ENCODE data around the gene TMEM263.
"Not testable (repeated sequence)": the region's sequence is repeated elsewhere in the genome, so short reads cannot be mapped to it uniquely, and the experiment has no call there.

TMEM263 gene

DNA sequence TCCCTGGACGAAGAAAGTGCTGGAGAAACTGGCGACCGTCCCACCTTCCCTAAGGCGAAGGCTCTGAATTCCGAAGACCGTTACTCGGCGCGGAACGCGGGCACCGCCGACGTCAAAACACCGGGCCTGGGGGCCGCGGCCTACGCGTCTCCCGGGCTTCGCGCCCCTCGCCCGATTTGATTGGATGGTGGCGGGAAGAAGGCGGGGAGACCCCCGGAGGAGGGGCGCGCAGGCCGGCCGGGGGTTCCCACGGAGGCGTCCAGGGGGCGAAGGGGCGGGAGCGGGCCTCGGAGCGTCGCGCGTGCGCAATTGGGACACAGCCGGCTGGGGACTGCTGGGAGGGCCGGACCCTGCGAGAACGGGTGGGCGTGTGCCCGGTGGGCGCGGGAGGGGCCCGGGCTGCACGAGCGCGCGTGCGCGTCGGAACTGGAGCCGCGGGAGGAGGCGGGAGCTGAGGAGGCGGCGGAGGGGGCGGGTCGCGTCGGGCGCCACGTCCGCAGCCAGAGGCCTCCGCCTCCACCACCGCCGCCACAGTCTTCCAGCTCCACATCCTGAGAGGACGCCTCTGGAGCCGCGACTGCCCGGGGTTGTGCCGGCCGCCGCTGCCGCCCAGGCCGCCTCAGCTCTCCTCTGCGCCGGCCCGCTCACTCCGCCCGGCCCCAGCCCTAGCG is at the start of gene TMEM263:
Gene TMEM263 (plus strand): TSS at position 531 of the 671 bp plus-strand sequence. CDS start 11,210 bp downstream, outside the sequence.
- peak; percentile 98 for DNase-seq

GRCh38 chr12:106906715-106907114 is 49.0 kb upstream of the TMEM263 start:
- DNase-seq = no peak

- DNase-seq = no peak
Observed at GRCh38 chr12:106907411-106907810, 48.3 kb upstream of the TMEM263 start.

DNA sequence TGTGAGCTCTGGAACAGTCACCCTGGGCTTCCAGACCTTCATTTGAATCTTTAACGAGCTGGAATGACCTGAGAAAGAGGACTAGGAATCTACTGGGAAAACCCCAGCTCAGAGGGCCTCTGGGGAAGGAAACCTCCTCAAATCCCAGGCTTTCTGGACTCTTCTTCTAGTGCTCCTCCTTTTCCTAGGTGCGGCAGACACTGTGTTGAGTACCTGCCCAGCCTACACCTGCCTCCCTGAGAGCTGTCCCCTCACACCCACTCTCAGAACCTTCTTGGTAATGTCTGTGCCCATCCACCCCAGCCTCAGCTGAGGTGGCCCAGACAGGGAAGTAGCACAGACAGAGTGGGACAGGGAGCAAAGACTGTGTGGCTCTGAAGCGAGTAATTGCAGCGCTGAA is 47.9 kb upstream of the TMEM263 start:
- DNase-seq = no peak

- DNase-seq = no peak
Observed at GRCh38 chr12:106908561-106908960, 47.1 kb upstream of the TMEM263 start.

GRCh38 chr12:106910202-106910601 is 45.5 kb upstream of the TMEM263 start:
- DNase-seq = no peak

GRCh38 chr12:106911581-106911980 is 44.1 kb upstream of the TMEM263 start:
- no peak for DNase-seq

DNA sequence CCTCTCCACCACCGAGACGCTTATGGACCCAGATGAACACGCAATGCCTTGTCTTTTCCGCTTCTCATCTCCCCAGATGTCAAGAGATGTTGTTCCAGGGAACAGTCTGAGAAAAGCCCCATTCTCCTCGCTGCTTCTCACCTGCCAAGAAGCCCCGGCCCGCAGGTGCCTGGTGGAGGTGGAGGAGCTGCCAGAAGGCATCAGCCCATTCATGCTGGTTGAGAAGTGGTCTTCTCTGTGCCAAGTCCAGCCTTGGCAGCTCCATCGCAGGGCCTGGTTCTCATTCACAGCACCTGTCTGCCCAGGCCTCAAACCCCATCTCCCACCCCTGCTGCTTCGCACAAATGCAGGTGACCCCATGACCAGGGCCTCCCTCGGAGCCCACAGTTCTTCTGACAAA is 42.3 kb upstream of the TMEM263 start:
- no peak for DNase-seq

DNA sequence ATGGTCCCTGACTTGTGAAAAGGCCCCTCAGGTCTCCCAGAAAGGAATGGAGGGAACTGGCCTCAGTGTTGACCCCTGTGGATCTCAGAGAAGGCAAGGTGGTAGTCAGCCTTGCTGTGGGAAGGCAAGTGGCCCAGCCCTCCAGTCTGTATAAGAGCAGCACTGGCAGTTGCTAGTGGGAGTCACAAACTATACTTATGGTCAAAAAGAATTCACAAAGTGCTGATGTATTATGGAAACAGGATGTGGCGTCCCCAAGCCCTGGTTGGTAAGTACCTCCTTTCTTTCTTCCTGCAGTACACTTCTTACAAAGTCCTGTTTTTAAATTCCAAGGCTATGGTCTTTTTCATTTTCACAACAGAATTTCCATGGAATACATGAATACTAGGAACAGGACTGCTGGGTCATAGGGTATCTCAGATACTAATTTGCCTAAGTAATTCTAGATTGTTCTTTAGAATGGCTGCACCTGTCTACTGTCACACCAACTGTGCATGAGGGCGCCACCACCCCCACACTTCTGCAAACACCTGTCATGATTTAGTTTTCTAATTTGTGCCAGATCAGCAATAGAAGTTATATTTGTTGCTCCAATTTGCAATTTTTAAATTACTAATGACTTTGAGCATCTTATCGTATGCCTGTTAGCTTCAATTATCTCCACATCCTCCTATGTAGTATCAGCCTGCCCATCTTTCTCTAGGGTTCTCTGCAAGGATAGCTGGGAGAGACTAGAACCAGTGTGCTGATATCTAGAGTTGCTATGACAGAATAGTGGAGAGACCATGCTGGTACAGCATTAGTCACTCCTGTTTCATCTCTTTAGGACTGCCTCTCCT is 40.7 kb upstream of the TMEM263 start:
- no peak for DNase-seq

- no peak for DNase-seq
Observed at GRCh38 chr12:106915635-106916026, 40.1 kb upstream of the TMEM263 start.

GRCh38 chr12:106917503-106917902 is 38.2 kb upstream of the TMEM263 start:
- DNase-seq = no peak

DNA sequence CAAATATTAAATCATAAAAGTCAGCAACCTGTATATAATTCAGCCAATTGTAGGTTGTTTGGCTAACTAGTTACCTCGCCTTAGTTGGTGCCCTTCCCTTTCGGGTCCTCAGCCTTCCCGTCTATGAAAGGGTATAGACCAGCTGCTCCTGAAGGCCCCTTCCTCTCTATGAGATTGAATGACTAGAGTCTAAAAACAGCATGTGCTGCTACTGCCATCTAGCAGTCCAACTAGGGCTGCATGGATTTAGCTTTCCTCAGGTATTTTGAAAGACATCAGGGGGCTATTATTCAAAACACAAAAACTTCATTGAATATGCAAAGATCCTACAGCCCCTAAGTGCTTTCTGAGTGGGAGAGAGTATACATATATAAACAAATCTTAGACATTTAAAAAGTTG is 37.0 kb upstream of the TMEM263 start:
- peak; percentile 27 for DNase-seq

- DNase-seq = peak; percentile 24
Observed at GRCh38 chr12:106919910-106920544, 35.7 kb upstream of the TMEM263 start.

DNA sequence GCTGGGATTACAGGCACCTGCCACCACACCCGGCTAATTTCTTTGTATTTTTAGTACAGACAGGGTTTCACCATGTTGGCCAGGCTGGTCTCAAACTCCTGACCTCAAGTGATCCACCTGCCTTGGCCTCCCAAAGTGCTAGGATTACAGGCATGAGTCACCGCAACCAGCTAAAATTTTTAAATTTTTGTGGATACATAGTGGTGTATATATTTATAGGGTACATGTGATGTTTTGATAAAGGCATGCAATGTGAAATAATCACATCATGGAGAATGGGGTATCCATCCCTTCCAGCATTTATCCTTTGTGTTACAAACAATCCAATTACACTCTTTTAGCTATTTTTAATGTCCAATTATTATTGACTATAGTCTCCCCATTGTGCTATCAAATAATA is 33.7 kb upstream of the TMEM263 start:
- not testable (repeated sequence) for DNase-seq

GRCh38 chr12:106923594-106923993 is 32.1 kb upstream of the TMEM263 start:
- not testable (repeated sequence) for DNase-seq

GRCh38 chr12:106924268-106924861 is 31.3 kb upstream of the TMEM263 start:
- no peak for DNase-seq

DNA sequence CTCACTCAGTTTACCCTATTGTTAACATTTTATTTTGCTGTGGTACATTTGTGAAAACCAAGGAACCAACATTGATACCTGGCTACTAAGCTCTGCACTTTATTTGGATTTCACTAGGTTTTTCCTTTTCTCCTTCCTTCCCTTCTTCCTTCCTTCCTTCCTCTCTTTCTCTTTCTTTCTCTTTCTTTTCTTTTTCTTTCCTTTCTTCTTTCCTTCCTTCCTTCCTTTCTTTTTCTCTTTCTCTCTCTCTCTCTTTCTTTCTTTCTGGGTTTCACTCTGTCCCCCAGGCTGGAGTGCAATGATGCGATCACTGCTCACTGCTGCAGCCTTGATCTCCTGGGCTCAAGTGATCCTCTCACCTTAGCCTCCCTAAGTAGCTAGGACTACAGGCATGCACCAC is 29.1 kb upstream of the TMEM263 start:
- DNase-seq = no peak

- no peak for DNase-seq
Observed at GRCh38 chr12:106934277-106934676, 21.4 kb upstream of the TMEM263 start.

DNA sequence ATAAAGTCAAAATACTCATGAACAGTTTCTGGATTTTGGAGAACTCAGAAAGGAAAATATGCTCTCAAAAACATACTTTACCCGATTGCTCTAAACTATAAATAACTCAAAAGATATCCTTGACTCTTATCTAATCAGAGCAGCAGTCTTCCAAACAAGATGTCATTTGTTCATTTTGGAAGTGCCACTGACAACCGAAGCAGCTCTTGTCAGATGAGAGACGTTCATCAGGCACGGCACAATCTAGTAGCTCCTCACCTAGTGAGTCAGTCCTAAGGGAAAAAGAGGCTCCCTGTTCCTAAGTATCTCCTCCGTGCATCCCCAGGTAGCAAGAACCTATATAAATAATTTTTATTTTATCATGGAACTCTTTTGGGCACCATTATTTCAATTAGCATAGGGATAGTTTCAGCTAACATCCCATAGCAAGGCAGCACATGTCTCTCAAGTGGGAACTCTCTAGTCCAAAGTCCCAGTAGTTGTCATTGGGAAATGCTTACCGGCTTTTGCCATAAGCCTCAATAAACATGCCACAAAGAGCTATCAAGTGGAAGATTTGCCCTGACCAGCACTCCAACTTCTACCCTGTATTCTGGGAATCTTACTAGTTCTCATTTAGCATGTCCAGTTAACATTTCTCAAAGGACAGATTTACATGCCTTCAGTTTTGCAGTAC is 14.1 kb upstream of the TMEM263 start:
- DNase-seq = no peak

- no peak for DNase-seq
Observed at GRCh38 chr12:106942775-106943174, 12.9 kb upstream of the TMEM263 start.

GRCh38 chr12:106945261-106945851 is 10.4 kb upstream of the TMEM263 start:
- no peak for DNase-seq

- no peak for DNase-seq
Observed at GRCh38 chr12:106947461-106947860, 8.2 kb upstream of the TMEM263 start.
